Liver (tissue), 9 donors: ENCODE measurements around the gene ACTN4. TPM values are rescaled to one million over a fixed set of nuclear protein-coding genes. Genes with fewer than 3 reads are reported as not detected.

ENCODE experiments used
- DNase-seq: peaks from one replicate; pipeline ENCODE4 v3.0.0-alpha.2; 2017; ENCODE audit warnings: low spot score
- H3K27ac ChIP-seq, 2 donors: one replicate each; pipeline ENCODE4 v1.7.0; 2013; ENCODE audit warnings: inconsistent platforms in 2 of 2, low read length in 2 of 2, control low read depth in 1 of 2, low read depth in 1 of 2, mild to moderate bottlenecking in 1 of 2
- H3K27me3 ChIP-seq, 4 donors: one replicate each; pipeline versions ENCODE4 v1.6.1 to v1.7.0; 2013; ENCODE audit warnings: low read length in 3 of 4, inconsistent platforms in 1 of 4, mild to moderate bottlenecking in 1 of 4, moderate library complexity in 1 of 4; ENCODE audit not compliant: control insufficient read depth in 4 of 4, insufficient read depth in 4 of 4
- H3K36me3 ChIP-seq, 4 donors: one replicate each; pipeline versions ENCODE4 v1.6.1 to v1.7.0; 2013; ENCODE audit warnings: low read length in 3 of 4, mild to moderate bottlenecking in 3 of 4, low read depth in 1 of 4, moderate library complexity in 1 of 4; ENCODE audit not compliant: control insufficient read depth in 4 of 4, insufficient read depth in 3 of 4
- H3K4me1 ChIP-seq, 4 donors: one replicate each; pipeline versions ENCODE4 v1.6.1 to v1.7.0; 2013; ENCODE audit warnings: low read length in 3 of 4, mild to moderate bottlenecking in 3 of 4, moderate library complexity in 1 of 4; ENCODE audit not compliant: control insufficient read depth in 4 of 4, insufficient read depth in 4 of 4
- H3K4me3 ChIP-seq, 3 donors: one replicate each; pipeline versions ENCODE4 v1.6.1 to v1.7.0; 2013; ENCODE audit warnings: low read length in 3 of 3, control low read depth in 1 of 3, low read depth in 1 of 3, mild to moderate bottlenecking in 1 of 3
- H3K9ac ChIP-seq, 2 donors: one replicate each; pipeline ENCODE4 v1.7.0; 2013; ENCODE audit warnings: low read length in 2 of 2, mild to moderate bottlenecking in 2 of 2, moderate library complexity in 2 of 2, control low read depth in 1 of 2, low read depth in 1 of 2
- H3K9me3 ChIP-seq, 4 donors: one replicate each; pipeline versions ENCODE4 v1.6.1 to v1.7.0; 2013; ENCODE audit warnings: low read length in 3 of 4; ENCODE audit not compliant: control insufficient read depth in 4 of 4
- EGR1 ChIP-seq, 2 donors: IDR thresholded peaks; 2 replicates each; pipeline ENCODE4 v1.6.1; 2016 to 2018; ENCODE audit warnings: antibody characterized with exemption in 2 of 2, low read depth in 2 of 2
- FOXA1 ChIP-seq: IDR thresholded peaks from 2 replicates; pipeline ENCODE4 v1.6.1; 2016; ENCODE audit warnings: antibody characterized with exemption
- FOXA2 ChIP-seq: IDR thresholded peaks from 2 replicates; pipeline ENCODE4 v1.6.1; 2016; ENCODE audit warnings: antibody characterized with exemption
- HNF4G ChIP-seq: IDR thresholded peaks from 2 replicates; pipeline ENCODE4 v1.6.1; 2016; ENCODE audit warnings: antibody characterized with exemption
- JUND ChIP-seq, 2 donors: IDR thresholded peaks; 2 replicates each; pipeline ENCODE4 v1.6.1; 2016; ENCODE audit warnings: antibody characterized with exemption in 2 of 2
- NR2F2 ChIP-seq: IDR thresholded peaks from 2 replicates; pipeline ENCODE4 v1.6.1; 2016; ENCODE audit warnings: antibody characterized with exemption
- RAD21 ChIP-seq, 2 donors: IDR thresholded peaks; 2 replicates each; pipeline ENCODE4 v1.6.1; 2016; ENCODE audit warnings: antibody characterized with exemption in 2 of 2, mild to moderate bottlenecking in 2 of 2
- RXRA ChIP-seq, 2 donors: IDR thresholded peaks; 2 replicates each; pipeline ENCODE4 v1.6.1; 2017 to 2018; ENCODE audit warnings: antibody characterized with exemption in 2 of 2, mild to moderate bottlenecking in 1 of 2
- TAF1 ChIP-seq: conservative IDR thresholded peaks from 2 replicates; pipeline ENCODE4 v1.6.1; 2016; ENCODE audit warnings: antibody characterized with exemption, mild to moderate bottlenecking
- WGBS: extraction: QIAGEN DNeasy Blood & Tissue Kit; methylation state at CpG from one replicate; pipeline ENCODE4 v1.1.7; 2013; 5-methylcytosine and 5-hydroxymethylcytosine counted together
- polyA plus RNA-seq, 2 donors: library from polyadenylated mRNA; stranded (reverse) in 1 of 2; unstranded in 1 of 2; fragments of 200-250 nt in 1 of 2; fragments of >200 nt in 1 of 2; fragmentation: Nextera tagmentation in 1 of 2; extraction: Ambion mirVana in 1 of 2; gene quantifications; one replicate each; pipeline versions ENCODE4 v1.2.1 to v1.2.3, GENCODE V29; 2013 to 2015
- total RNA-seq, 2 donors: library from RNA; depleted of rRNA; stranded (reverse); fragments of >200 nt; gene quantifications; one replicate each; pipeline ENCODE4 v1.2.3, GENCODE V29; 2014
- TF ChIP-seq, protein P1 (sequence below): IDR thresholded peaks from 2 replicates; pipeline ENCODE4 v1.6.1; 2016; ENCODE audit warnings: antibody characterized with exemption
- TF ChIP-seq, protein P2 (sequence below): IDR thresholded peaks from 2 replicates; pipeline ENCODE4 v1.6.1; 2016; ENCODE audit warnings: antibody characterized with exemption
- TF ChIP-seq, protein P3 (sequence below): fragments of 150-350 bp; IDR thresholded peaks from 2 replicates; pipeline ENCODE4 v1.5.1; 2017; ENCODE audit warnings: improper control_type of control experiment, low read depth, low read length; ENCODE audit not compliant: missing input control
- donor health status: healthy.
- donor health status: healthy.
- donor health status: healthy.
- donor health status: healthy.
- donor health status: healthy.

Gene ACTN4
- total and polyA plus RNA-seq, 4 donors = 35.4 to 164 (median 98.7) TPM

DNA sequence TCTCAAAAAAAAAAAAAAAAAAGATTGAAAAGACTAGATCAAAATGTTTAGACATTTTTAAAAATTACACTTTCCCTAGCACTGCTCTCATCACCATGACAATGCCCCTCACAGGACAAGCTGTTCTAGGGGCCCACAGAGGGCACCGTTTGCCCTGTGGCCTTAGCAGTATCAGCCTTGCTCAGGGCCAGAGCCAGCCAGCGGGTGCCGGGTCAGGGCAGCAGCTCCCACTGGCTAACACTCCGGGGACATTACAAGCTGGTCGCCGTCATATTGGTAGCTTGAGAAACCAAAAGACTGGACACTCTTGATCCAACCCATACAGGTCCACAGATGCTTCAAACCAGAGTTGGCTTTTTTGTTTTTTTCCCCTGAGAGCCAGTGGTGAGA lies 78.8 kb downstream of the ACTN4 start:
- no peaks in the 10 kb centered on the region for H3K9me3 ChIP-seq
- peak; percentile 9 for TF ChIP-seq NR2F2
- TF ChIP-seq, protein P1, sequence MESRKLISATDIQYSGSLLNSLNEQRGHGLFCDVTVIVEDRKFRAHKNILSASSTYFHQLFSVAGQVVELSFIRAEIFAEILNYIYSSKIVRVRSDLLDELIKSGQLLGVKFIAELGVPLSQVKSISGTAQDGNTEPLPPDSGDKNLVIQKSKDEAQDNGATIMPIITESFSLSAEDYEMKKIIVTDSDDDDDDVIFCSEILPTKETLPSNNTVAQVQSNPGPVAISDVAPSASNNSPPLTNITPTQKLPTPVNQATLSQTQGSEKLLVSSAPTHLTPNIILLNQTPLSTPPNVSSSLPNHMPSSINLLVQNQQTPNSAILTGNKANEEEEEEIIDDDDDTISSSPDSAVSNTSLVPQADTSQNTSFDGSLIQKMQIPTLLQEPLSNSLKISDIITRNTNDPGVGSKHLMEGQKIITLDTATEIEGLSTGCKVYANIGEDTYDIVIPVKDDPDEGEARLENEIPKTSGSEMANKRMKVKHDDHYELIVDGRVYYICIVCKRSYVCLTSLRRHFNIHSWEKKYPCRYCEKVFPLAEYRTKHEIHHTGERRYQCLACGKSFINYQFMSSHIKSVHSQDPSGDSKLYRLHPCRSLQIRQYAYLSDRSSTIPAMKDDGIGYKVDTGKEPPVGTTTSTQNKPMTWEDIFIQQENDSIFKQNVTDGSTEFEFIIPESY = no peak
- TF ChIP-seq, protein P2, sequence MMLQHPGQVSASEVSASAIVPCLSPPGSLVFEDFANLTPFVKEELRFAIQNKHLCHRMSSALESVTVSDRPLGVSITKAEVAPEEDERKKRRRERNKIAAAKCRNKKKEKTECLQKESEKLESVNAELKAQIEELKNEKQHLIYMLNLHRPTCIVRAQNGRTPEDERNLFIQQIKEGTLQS = no peak
- TF ChIP-seq RAD21 (IDR thresholded peaks at IDR 0.05) = peak in 1 of 2 donors; percentile 15
- TF ChIP-seq EGR1 (IDR thresholded peaks at IDR 0.05; ENCODE audit: low read depth in 2 of 2) = no peak
- WGBS = 43% methylated on average over 6 of the region's 6 CpGs
- peaks cover 1 to 36% (median 16%) of the 10 kb centered on the region in 4 donors for H3K4me1 ChIP-seq
- no peak for DNase-seq
- no peak overlapping the region for H3K4me3 ChIP-seq
- H3K9ac ChIP-seq = peak overlapping the region in 1 of 2 donors; percentile 28
- H3K27me3 ChIP-seq = no peaks in the 10 kb centered on the region
- peaks cover 20 to 63% (median 36%) of the 10 kb centered on the region in 4 donors for H3K36me3 ChIP-seq
- H3K27ac ChIP-seq = peak overlapping the region; percentile 41 to 53

DNA sequence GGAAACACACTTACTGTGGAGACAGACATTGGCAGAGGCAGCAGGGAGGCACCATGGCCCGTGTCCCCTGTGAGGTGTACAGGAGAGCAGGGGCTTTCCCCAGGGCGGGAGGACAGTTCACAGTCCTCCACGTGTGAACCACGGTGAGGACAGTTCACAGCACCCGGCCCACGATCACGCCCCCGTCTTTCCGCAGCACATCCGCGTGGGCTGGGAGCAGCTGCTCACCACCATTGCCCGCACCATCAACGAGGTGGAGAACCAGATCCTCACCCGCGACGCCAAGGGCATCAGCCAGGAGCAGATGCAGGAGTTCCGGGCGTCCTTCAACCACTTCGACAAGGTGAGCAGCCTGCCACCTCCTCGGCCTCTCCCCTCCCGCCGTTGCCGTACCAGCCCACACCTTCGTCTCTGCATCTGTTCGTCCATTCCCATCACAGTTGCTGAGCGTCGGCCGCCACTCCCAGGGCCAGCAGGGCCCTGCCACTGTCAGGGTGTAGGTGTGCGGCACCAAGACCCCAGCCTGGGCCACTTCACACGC lies 79.4 kb downstream of the ACTN4 start:
- peaks cover 20 to 59% (median 32%) of the 10 kb centered on the region in 4 donors for H3K36me3 ChIP-seq
- H3K27ac ChIP-seq = peak overlapping the region; percentile 4 to 41
- no peak overlapping the region for H3K9ac ChIP-seq
- peaks cover 1 to 42% (median 21%) of the 10 kb centered on the region in 4 donors for H3K4me1 ChIP-seq
- no peaks in the 10 kb centered on the region for H3K27me3 ChIP-seq
- 65% methylated on average over 30 of the region's 30 CpGs for WGBS
- TF ChIP-seq RXRA (IDR thresholded peaks at IDR 0.05) = peak in 1 of 2 donors; percentile 10
- TF ChIP-seq EGR1 (IDR thresholded peaks at IDR 0.05; ENCODE audit: low read depth in 2 of 2) = no peak
- TF ChIP-seq JUND (IDR thresholded peaks at IDR 0.05) = no peak
- no peak for DNase-seq
- no peaks in the 10 kb centered on the region for H3K9me3 ChIP-seq
- no peak overlapping the region for H3K4me3 ChIP-seq

DNA sequence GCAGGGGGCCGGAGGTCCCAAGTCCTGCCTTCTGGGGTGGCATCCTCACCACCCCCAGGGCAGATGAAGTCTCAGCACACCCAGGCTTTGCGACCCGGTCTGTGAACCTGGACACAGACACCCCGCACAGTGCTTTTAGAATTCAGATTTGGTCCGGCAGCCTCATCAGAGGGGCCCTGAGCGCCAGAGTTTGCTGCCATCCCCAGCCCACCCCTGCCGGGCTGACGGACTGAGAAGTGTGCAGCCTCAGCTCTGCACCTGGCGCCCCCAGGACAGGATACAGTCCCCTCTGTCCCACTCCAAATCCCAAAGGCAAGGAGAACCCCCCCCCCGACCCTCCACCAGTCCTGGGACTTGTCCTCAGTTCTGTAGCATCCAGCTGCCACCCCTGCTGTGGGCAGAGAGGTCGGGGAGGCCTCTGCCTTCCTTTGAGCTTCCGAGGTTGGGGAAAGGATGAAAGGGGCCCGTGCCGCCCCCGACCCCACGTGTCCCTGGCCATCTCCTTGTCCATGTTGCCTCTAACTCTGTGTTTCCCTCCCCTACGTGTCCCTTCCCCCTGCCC lies 79.9 kb downstream of the ACTN4 start:
- WGBS = 90% methylated on average over 17 of the region's 17 CpGs
- H3K36me3 ChIP-seq = peaks cover 15 to 53% (median 30%) of the 10 kb centered on the region in 4 donors
- H3K27me3 ChIP-seq = no peaks in the 10 kb centered on the region
- TF ChIP-seq FOXA2 (no peak), FOXA1 (no peak), JUND (IDR thresholded peaks at IDR 0.05) (no peak), HNF4G (no peak), TAF1 (no peak)
- TF ChIP-seq, protein P3, sequence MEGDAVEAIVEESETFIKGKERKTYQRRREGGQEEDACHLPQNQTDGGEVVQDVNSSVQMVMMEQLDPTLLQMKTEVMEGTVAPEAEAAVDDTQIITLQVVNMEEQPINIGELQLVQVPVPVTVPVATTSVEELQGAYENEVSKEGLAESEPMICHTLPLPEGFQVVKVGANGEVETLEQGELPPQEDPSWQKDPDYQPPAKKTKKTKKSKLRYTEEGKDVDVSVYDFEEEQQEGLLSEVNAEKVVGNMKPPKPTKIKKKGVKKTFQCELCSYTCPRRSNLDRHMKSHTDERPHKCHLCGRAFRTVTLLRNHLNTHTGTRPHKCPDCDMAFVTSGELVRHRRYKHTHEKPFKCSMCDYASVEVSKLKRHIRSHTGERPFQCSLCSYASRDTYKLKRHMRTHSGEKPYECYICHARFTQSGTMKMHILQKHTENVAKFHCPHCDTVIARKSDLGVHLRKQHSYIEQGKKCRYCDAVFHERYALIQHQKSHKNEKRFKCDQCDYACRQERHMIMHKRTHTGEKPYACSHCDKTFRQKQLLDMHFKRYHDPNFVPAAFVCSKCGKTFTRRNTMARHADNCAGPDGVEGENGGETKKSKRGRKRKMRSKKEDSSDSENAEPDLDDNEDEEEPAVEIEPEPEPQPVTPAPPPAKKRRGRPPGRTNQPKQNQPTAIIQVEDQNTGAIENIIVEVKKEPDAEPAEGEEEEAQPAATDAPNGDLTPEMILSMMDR = no peak
- TF ChIP-seq, protein P1 = no peak
- TF ChIP-seq, protein P2 = no peak
- H3K4me1 ChIP-seq = peaks cover 1 to 45% (median 22%) of the 10 kb centered on the region in 4 donors
- no peaks in the 10 kb centered on the region for H3K9me3 ChIP-seq
- peak overlapping the region in 1 of 2 donors; percentile 14 for H3K27ac ChIP-seq
- no peak overlapping the region for H3K4me3 ChIP-seq
- H3K9ac ChIP-seq = no peak overlapping the region
- no peak for DNase-seq
